Hepatocyte (in vitro differentiated cells): ENCODE data around the gene NRXN2. TPM values are rescaled to one million over a fixed set of nuclear protein-coding genes. Genes with fewer than 3 reads are reported as not detected.

Experiments
- DNase-seq: peaks from one replicate; pipeline ENCODE4 v3.0.0-alpha.2; 2016; ENCODE audit warnings: low spot score
- H2AFZ ChIP-seq: fragments of 200-600 bp; sonication (generic); 2 replicates; pipeline ENCODE4 v1.6.0; 2016; ENCODE audit warnings: antibody characterized with exemption, mild to moderate bottlenecking
- H3K27ac ChIP-seq: fragments of 200-600 bp; sonication (generic); 2 replicates; pipeline ENCODE4 v1.5.1; 2016; ENCODE audit warnings: mild to moderate bottlenecking
- H3K27me3 ChIP-seq: fragments of 200-600 bp; sonication (generic); 2 replicates; pipeline ENCODE4 v1.6.1; 2016
- H3K36me3 ChIP-seq: fragments of 200-600 bp; sonication (generic); replicated peaks from 2 replicates; pipeline ENCODE4 v1.5.1; 2016; ENCODE audit warnings: low read depth; ENCODE audit not compliant: insufficient read depth
- H3K4me1 ChIP-seq: fragments of 200-600 bp; sonication (generic); 2 replicates; pipeline ENCODE4 v1.5.1; 2016; ENCODE audit warnings: mild to moderate bottlenecking, moderate library complexity; ENCODE audit not compliant: insufficient read depth
- H3K4me2 ChIP-seq: fragments of 200-600 bp; sonication (generic); 2 replicates; pipeline ENCODE4 v1.6.0; 2016
- H3K4me3 ChIP-seq: fragments of 200-600 bp; sonication (generic); 2 replicates; pipeline ENCODE4 v1.5.1; 2016; ENCODE audit warnings: mild to moderate bottlenecking
- H3K79me2 ChIP-seq: fragments of 200-600 bp; sonication (generic); 2 replicates; pipeline ENCODE4 v1.6.0; 2017; ENCODE audit warnings: mild to moderate bottlenecking
- H3K9me2 ChIP-seq: fragments of 200-600 bp; sonication (generic); replicated peaks from 2 replicates; pipeline ENCODE4 v1.6.0; 2017; ENCODE audit warnings: mild to moderate bottlenecking; ENCODE audit not compliant: insufficient read depth
- H3K9me3 ChIP-seq: fragments of 200-600 bp; sonication (generic); 2 replicates; pipeline ENCODE4 v1.5.1; 2016; ENCODE audit warnings: low read depth, mild to moderate bottlenecking
- H4K20me1 ChIP-seq: fragments of 200-600 bp; sonication (generic); 2 replicates; pipeline ENCODE4 v1.6.0; 2016; ENCODE audit warnings: mild to moderate bottlenecking; ENCODE audit not compliant: insufficient read depth, poor library complexity, severe bottlenecking
- CTCF ChIP-seq: fragments of 200-600 bp; sonication (generic); IDR thresholded peaks from 2 replicates; pipeline ENCODE4 v1.5.1; 2016; ENCODE audit warnings: antibody characterized with exemption, mild to moderate bottlenecking; ENCODE audit not compliant: poor library complexity
- EZH2 ChIP-seq: fragments of 200-600 bp; sonication (generic); IDR thresholded peaks from 2 replicates; pipeline ENCODE4 v1.6.1; 2016; ENCODE audit warnings: antibody characterized with exemption, mild to moderate bottlenecking, borderline replicate concordance
- EZH2phosphoT487 ChIP-seq: fragments of 200-600 bp; sonication (generic); IDR thresholded peaks from one replicate; pipeline ENCODE4 v1.6.1; 2018; ENCODE audit warnings: antibody characterized with exemption, mild to moderate bottlenecking, low read depth, moderate library complexity; ENCODE audit not compliant: unreplicated experiment, severe bottlenecking
- WGBS: methylation state at CpG from one replicate; pipeline ENCODE4 v1.1.6; 2016; ENCODE audit warnings: low lambda C conversion rate; ENCODE audit errors: missing lambda C conversion rate; 5-methylcytosine and 5-hydroxymethylcytosine counted together
- polyA plus RNA-seq: library from polyadenylated mRNA; unstranded; fragments of >200 nt; fragmentation: Nextera tagmentation; extraction: Ambion mirVana; gene quantifications from 2 replicates; pipeline ENCODE4 v1.2.1, GENCODE V29; 2016
- total RNA-seq: library from RNA; depleted of rRNA; stranded (reverse); fragments of >200 nt; gene quantifications from 2 replicates; pipeline ENCODE4 v1.2.3, GENCODE V29; 2014

NRXN2 gene
- total and polyA plus RNA-seq, 2 experiments from 2014 or later = 0.83 to 1.7 TPM

DNA sequence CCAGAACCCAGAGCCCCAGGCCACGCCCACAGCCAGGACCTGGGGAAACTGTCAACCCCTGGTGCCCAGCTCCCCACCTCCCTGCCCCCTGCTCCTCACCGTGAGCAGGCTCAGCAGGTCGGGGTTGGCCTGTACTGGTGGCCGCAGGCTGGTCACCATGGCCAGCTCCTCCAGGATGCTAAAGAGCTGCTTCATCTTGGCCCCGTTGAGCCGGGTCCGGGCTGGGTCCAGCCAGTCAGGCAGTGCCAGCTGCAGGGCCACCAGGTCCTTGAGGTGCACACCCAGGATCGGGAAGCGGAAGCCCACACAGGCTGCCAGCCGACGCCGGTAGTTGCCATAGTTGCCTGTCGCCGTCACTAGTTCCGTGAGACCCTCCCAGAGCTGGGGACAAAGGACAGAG, 13.7 kb upstream of the NRXN2 start:
- H3K27ac ChIP-seq = no peak overlapping the region
- no peaks in the 10 kb centered on the region for H3K9me2 ChIP-seq
- WGBS = 94% methylated on average over 15 of the region's 15 CpGs
- H3K27me3 ChIP-seq = peaks cover 16% of the 10 kb centered on the region
- H3K4me1 ChIP-seq = no peaks in the 10 kb centered on the region
- H2AFZ ChIP-seq = no peak overlapping the region
- H3K4me3 ChIP-seq = no peak overlapping the region
- no peak overlapping the region for H3K4me2 ChIP-seq
- DNase-seq = no peak
- TF ChIP-seq CTCF (no peak), EZH2 (no peak), EZH2phosphoT487 (no peak)
- no peaks in the 10 kb centered on the region for H3K79me2 ChIP-seq
- H3K9me3 ChIP-seq = no peaks in the 10 kb centered on the region
- no peaks in the 10 kb centered on the region for H4K20me1 ChIP-seq
- H3K36me3 ChIP-seq = no peaks in the 10 kb centered on the region

GRCh38 chr11:64735725-64736259, 12.8 kb upstream of the NRXN2 start:
- H2AFZ ChIP-seq = no peak overlapping the region
- no peak overlapping the region for H3K27ac ChIP-seq
- no peaks in the 10 kb centered on the region for H3K9me3 ChIP-seq
- H3K4me2 ChIP-seq = no peak overlapping the region
- no peaks in the 10 kb centered on the region for H4K20me1 ChIP-seq
- WGBS = 80% methylated on average over 9 of the region's 9 CpGs
- peaks cover 8% of the 10 kb centered on the region for H3K27me3 ChIP-seq
- H3K9me2 ChIP-seq = no peaks in the 10 kb centered on the region
- TF ChIP-seq EZH2 (no peak), EZH2phosphoT487 (no peak), CTCF (no peak)
- no peak overlapping the region for H3K4me3 ChIP-seq
- no peaks in the 10 kb centered on the region for H3K4me1 ChIP-seq
- H3K36me3 ChIP-seq = no peaks in the 10 kb centered on the region
- no peaks in the 10 kb centered on the region for H3K79me2 ChIP-seq
- DNase-seq = no peak

DNA sequence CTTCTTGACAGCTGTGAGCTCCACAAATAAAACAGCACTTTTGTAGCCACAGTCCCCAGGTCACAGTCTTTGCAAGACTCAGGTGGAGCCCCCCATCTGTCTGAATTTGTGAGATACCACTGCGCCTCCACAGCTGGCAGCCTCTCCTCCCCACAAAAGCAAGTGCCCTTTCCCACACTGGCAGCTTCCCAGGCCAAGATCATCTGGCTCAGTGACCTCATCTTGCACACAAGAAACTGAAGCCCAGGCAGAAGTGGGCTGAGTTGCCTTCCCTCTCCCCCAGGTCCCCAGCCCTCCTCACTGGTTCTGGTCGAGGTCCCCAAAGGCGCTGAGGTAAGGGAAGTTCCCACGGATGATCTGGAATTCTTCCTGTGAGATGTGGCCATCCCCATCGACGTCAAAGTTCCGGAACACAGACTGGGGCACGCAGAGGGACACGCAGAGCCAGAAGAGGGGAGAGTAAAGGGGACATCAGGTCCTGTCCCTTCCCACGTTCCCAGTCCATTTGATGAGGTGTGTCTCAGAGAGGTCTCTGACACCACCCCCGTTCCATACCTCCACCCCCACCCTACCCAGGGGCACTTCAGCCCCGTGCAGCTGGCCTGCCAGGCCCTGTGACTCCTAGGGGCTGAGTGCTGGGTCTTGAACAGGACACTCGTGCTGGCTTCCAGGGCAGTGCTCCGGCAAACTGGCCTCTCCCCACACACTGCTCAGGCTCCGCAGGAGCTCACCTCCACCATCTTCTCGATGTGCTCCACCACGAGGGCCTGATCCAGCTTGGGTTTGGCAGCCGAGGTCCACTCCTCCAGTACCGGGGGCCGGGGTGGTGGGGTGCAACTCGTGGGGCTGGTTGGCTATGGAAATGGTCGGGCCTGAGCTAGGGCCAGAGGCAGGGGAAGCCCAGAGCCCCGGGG, 12.1 kb upstream of the NRXN2 start:
- Histone ChIP-seq H3K27me3 (peaks cover 8% of the 10 kb centered on the region), H3K4me1 (no peaks in the 10 kb centered on the region), H3K9me2 (no peaks in the 10 kb centered on the region), H3K79me2 (no peaks in the 10 kb centered on the region), H3K36me3 (no peaks in the 10 kb centered on the region), H2AFZ (no peak overlapping the region), H4K20me1 (no peaks in the 10 kb centered on the region), H3K27ac (no peak overlapping the region), H3K4me2 (no peak overlapping the region), H3K9me3 (no peaks in the 10 kb centered on the region), H3K4me3 (no peak overlapping the region)
- TF ChIP-seq EZH2 (no peak), EZH2phosphoT487 (no peak), CTCF (no peak)
- WGBS = 88% methylated on average over 22 of the region's 23 CpGs
- no peak for DNase-seq
